Left ventricle myocardium inferior (tissue), 1 donor: ENCODE data around the gene P2RY8. TPM values are rescaled to one million over a fixed set of nuclear protein-coding genes. Genes with fewer than 3 reads are reported as not detected.
"Not testable (repeated sequence)": the region's sequence is repeated elsewhere in the genome, so short reads cannot be mapped to it uniquely, and the experiment has no call there.

Source experiments
- DNase-seq: peaks from one replicate; pipeline ENCODE4 v3.0.0-alpha.2; 2020
- H3K27ac ChIP-seq: fragments of 200-600 bp; replicated peaks from 2 replicates; pipeline ENCODE4 v1.8.0; 2021
- H3K27me3 ChIP-seq: fragments of 200-600 bp; 2 replicates; pipeline ENCODE4 v1.8.0; 2021; ENCODE audit warnings: low read depth
- H3K36me3 ChIP-seq: fragments of 200-600 bp; 2 replicates; pipeline ENCODE4 v1.8.0; 2021
- H3K4me1 ChIP-seq: fragments of 200-600 bp; 2 replicates; pipeline ENCODE4 v1.8.0; 2021
- H3K4me3 ChIP-seq: fragments of 200-600 bp; 2 replicates; pipeline ENCODE4 v1.8.0; 2021; ENCODE audit warnings: mild to moderate bottlenecking, moderate library complexity
- H3K9me3 ChIP-seq: fragments of 200-600 bp; replicated peaks from 2 replicates; pipeline ENCODE4 v1.8.0; 2021
- intact Hi-C: fragments of 100-400 bp; cut with micrococcal nuclease; formaldehyde crosslinking; loops from one replicate; pipeline ENCODE4 v1.11.0; 2022
- total RNA-seq: library from RNA; stranded (reverse); fragmentation: NEBNext Ultra II Directional; extraction: Animal tissue kit (Norgen Biotek cat#: 25700); gene quantifications from one replicate; pipeline ENCODE4 v1.2.1, GENCODE V29; 2021
- TF ChIP-seq, protein P1 (sequence below): fragments of 200-600 bp; IDR thresholded peaks from 2 replicates; pipeline ENCODE4 v1.8.0; 2021; ENCODE audit warnings: antibody characterized with exemption, mild to moderate bottlenecking, borderline replicate concordance
- donor health status: DM: no; HTN: yes; CAD: no; lungs with severe emphysema.

The P2RY8 gene
- total RNA-seq, 1 donor from 2014 or later: 1.9 TPM

DNA sequence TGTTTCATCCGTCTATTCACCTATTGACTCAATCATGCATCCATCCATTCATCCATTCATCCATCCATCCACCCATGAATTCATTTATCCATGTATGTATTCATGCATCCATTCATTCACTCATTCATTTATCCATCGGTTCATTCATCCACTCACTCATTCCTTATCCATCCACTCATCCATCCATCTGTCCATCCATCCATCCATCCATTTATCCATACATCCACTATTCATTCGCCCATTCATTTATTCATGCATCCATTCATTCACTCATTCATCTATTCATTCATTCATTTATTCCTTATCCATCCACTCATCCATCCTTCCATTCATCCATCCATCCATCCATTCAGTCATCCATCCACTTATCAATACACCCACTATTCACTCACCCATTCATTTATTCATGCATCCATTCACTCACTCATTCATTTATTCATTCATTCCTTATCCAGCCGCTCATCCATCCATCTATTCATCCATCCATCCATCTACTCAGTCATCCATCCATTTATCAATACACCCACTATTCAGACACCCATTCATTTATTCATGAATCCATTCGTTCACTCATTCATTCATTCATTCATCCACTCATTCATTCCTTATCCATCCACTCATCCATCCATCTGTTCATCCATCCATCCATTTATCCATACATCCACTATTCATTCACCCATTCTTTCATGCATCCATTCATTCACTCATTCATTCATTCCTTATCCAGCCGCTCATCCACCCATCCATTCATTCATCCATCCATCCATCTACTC, 11.2 kb downstream of the P2RY8 start:
- H3K4me3 ChIP-seq: no peak overlapping the region

DNA sequence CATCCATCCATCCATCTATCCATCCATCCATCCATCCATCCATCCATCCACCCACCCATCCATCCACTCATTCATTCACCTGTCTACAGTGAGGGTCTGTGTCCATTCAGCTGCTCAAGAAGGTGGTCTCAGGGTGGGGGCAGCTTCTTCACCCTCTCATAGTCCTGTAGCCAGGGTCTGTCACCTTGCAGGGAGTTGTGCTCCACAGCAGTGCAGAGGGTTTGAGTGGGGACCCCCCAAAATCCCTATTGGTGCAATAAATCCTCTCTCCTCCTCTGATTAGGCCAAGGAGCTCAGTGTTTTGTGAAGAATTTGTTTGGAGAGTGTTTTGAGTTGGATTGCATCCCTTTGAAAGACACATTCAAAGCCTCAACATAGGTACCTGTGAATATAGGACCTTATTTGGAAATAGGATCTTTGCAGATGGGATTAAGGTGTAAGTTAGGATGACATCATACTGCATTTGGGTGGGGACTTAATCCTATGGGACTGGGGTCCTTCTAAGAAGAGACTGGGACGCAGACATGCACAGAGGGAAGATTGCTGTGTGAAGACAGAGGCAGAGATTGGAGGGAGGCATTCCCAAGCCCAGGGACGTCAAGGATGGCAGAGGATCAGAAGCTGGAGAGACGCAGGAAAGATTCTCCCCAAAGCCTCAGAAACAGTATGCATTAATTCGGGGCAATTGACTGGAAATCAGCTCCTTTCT, 12.0 kb downstream of the P2RY8 start:
- no peak for DNase-seq
- intact Hi-C loops: no loop called here
- H3K27ac ChIP-seq: no peak overlapping the region
- no peaks in the 10 kb centered on the region for H3K27me3 ChIP-seq
- TF ChIP-seq, protein P1, sequence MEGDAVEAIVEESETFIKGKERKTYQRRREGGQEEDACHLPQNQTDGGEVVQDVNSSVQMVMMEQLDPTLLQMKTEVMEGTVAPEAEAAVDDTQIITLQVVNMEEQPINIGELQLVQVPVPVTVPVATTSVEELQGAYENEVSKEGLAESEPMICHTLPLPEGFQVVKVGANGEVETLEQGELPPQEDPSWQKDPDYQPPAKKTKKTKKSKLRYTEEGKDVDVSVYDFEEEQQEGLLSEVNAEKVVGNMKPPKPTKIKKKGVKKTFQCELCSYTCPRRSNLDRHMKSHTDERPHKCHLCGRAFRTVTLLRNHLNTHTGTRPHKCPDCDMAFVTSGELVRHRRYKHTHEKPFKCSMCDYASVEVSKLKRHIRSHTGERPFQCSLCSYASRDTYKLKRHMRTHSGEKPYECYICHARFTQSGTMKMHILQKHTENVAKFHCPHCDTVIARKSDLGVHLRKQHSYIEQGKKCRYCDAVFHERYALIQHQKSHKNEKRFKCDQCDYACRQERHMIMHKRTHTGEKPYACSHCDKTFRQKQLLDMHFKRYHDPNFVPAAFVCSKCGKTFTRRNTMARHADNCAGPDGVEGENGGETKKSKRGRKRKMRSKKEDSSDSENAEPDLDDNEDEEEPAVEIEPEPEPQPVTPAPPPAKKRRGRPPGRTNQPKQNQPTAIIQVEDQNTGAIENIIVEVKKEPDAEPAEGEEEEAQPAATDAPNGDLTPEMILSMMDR: no peak
- H3K36me3 ChIP-seq: no peaks in the 10 kb centered on the region
- no peaks in the 10 kb centered on the region for H3K9me3 ChIP-seq
- H3K4me1 ChIP-seq: no peaks in the 10 kb centered on the region
- no peak overlapping the region for H3K4me3 ChIP-seq

More for the DNA sequence above, 11.2 kb downstream of the P2RY8 start:
- Histone ChIP-seq H3K27ac (no peak overlapping the region), H3K36me3 (no peaks in the 10 kb centered on the region), H3K4me1 (no peaks in the 10 kb centered on the region), H3K9me3 (no peaks in the 10 kb centered on the region), H3K27me3 (no peaks in the 10 kb centered on the region)
- intact Hi-C loops: no loop called here
- TF ChIP-seq, protein P1: no peak
- no peak for DNase-seq

DNA sequence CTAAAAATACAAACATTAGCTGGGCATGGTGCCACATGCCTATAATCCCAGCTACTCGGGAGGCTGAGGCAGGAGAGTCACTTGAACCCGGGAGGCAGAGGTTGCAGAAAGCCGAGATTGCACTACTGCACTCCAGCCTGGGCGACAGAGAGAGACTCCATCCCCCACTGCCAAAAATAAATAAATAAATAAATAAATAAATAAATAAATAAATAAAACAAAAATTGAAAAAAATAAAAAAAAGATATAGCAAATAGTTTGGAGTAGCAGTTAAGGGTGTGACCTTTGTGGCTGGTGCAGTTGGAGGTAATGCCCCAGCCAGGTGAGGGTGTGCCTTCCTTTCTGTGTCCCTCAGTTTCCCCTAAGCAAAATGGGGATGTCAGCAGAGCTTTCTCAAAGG, 14.1 kb downstream of the P2RY8 start:
- H3K4me3 ChIP-seq, H3K4me1 ChIP-seq, H3K36me3 ChIP-seq, H3K27me3 ChIP-seq, DNase-seq, intact Hi-C loops, H3K27ac ChIP-seq: not testable (repeated sequence)
- H3K9me3 ChIP-seq: peaks cover 11% of the 10 kb centered on the region

DNA sequence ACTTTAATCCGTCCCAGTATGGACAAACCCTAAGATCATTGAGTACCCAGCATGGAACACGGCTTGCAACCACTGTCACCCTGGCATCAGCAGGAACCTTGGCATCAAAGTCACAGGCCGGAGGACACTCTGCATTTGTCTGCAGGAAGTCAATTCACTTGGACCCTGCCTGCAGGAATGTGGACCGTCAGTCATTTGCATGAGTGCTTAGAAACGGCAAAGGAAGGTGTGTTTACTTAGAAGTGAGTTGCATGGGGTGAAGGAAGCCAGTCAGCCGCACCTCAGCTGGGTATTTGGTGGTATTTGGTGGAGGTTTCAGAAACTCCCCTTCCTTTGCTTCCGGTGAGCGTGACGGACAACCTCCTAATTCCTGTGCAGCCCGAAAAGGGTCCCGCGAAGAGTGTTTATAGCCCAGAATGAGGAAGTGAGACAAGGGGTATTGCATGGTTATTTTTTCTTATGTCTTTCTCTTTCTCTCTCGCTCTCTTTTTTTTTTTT, 15.5 kb downstream of the P2RY8 start:
- no peak overlapping the region for H3K27ac ChIP-seq
- H3K4me3 ChIP-seq: no peak overlapping the region
- H3K4me1 ChIP-seq: no peaks in the 10 kb centered on the region
- peaks cover 11% of the 10 kb centered on the region for H3K9me3 ChIP-seq
- TF ChIP-seq, protein P1: no peak
- H3K27me3 ChIP-seq: no peaks in the 10 kb centered on the region
- intact Hi-C loops: no loop called here
- no peaks in the 10 kb centered on the region for H3K36me3 ChIP-seq
- DNase-seq: no peak

DNA sequence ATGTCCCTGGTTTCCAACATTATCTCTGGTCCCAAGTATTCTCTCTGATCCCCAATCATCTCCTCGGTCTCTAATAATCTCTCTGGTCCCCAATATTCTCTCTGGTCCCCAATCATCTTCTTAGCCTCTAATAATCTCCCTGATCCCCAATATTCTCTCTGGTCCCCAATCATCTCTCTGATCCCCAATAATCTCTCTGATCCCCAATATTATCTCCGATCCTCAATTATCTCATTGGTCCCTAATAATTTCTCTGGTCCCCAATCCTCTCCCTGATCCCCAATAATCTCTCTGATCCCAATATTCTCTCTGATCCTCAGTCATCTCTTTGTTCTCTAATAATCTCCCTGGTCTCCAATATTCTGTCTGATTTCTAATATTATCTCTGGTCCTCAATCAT, 16.6 kb downstream of the P2RY8 start:
- Histone ChIP-seq H3K9me3 (peaks cover 11% of the 10 kb centered on the region), H3K4me3 (no peak overlapping the region), H3K27me3 (no peaks in the 10 kb centered on the region), H3K27ac (no peak overlapping the region), H3K4me1 (no peaks in the 10 kb centered on the region), H3K36me3 (no peaks in the 10 kb centered on the region)
- TF ChIP-seq, protein P1: no peak
- intact Hi-C loops: no loop called here
- no peak for DNase-seq

DNA sequence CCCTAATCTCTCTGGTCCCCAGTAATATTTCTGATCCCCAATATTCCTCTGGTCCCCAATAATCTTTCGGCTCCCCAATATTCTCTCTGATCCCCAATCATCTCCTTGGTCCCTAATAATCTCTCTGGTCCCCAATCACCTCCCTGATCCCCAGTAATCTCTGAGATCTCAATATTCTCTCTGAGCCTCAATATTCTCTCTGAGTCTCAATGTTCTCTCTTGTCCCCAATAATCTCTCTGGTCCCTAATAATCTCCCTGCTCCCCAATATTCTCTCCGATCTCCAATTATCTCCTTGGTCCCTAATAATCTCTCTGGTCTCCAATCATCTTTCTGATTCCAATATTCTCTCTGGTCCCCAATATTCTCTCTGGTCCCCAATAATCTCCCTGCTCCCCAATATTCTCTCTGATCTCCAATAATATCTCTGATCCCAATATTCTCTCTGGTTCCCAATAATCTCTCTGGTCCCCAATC, 17.9 kb downstream of the P2RY8 start:
- H3K36me3 ChIP-seq: no peaks in the 10 kb centered on the region
- intact Hi-C loops: no loop called here
- no peaks in the 10 kb centered on the region for H3K4me1 ChIP-seq
- no peak overlapping the region for H3K27ac ChIP-seq
- TF ChIP-seq, protein P1: no peak
- peaks cover 11% of the 10 kb centered on the region for H3K9me3 ChIP-seq
- no peak overlapping the region for H3K4me3 ChIP-seq
- DNase-seq: no peak
- no peaks in the 10 kb centered on the region for H3K27me3 ChIP-seq
